Measurements from ENCODE around the gene ETS2. TPM values are rescaled to one million over a fixed set of nuclear protein-coding genes. Genes with fewer than 3 reads are reported as not detected.

Gene ETS2
- total RNA-seq = 12.0 to 14.2 TPM (median 13.6 TPM) in 3 replicates
- long read RNA-seq, transcript ETS2-202 (10 exons, 3,766 nt) = major isoform, 29 of 34 reads
- long read RNA-seq, partial matches to known transcripts = 4 of 34 reads
- long read RNA-seq, other reads (novel, unspliced or antisense) = 1 of 34 reads

- no peaks in the 10 kb centered on the region for H3K9me3 Mint-ChIP-seq (ENCODE audit: low read depth)
- TF ChIP-seq CTCF (IDR thresholded peaks at IDR 0.05) = peak; percentile 43
- no peaks in the 10 kb centered on the region for H3K27me3 Mint-ChIP-seq (ENCODE audit: low read depth)
- peaks cover 2% of the 10 kb centered on the region for H3K36me3 Mint-ChIP-seq (ENCODE audit: low read depth)
- H3K27ac Mint-ChIP-seq (ENCODE audit: unreplicated experiment) = peak within 1 kb of the TSS; percentile 68
- peak within 1 kb of the TSS; percentile 77 for H3K4me3 Mint-ChIP-seq (ENCODE audit: unreplicated experiment)
- H3K4me1 Mint-ChIP-seq (ENCODE audit: low read depth) = peaks cover 30% of the 10 kb centered on the region
- DNase-seq (ENCODE audit: low spot score) = no peak
Observed at GRCh38 chr21:38805328-38806152, at the start of gene ETS2. Gene ETS2 (plus strand): TSS chr21:38805929. CDS start chr21:38810035, 4,106 bp downstream.

GRCh38 chr21:38756746-38757145 is 49.0 kb upstream of the ETS2 start:
- Mint-ChIP-seq H3K4me1 (ENCODE audit: low read depth) (peaks cover 82% of the 10 kb centered on the region), H3K4me3 (ENCODE audit: unreplicated experiment) (no peak overlapping the region), H3K36me3 (ENCODE audit: low read depth) (no peaks in the 10 kb centered on the region), H3K9me3 (ENCODE audit: low read depth) (no peaks in the 10 kb centered on the region), H3K27ac (ENCODE audit: unreplicated experiment) (peak overlapping the region; percentile 70), H3K27me3 (ENCODE audit: low read depth) (no peaks in the 10 kb centered on the region)
- DNase-seq (ENCODE audit: low spot score) = no peak
- no peak for TF ChIP-seq CTCF (IDR thresholded peaks at IDR 0.05)

- Mint-ChIP-seq H3K4me3 (ENCODE audit: unreplicated experiment) (no peak overlapping the region), H3K27ac (ENCODE audit: unreplicated experiment) (no peak overlapping the region), H3K36me3 (ENCODE audit: low read depth) (no peaks in the 10 kb centered on the region), H3K27me3 (ENCODE audit: low read depth) (no peaks in the 10 kb centered on the region), H3K4me1 (ENCODE audit: low read depth) (peaks cover 69% of the 10 kb centered on the region), H3K9me3 (ENCODE audit: low read depth) (no peaks in the 10 kb centered on the region)
- no peak for TF ChIP-seq CTCF (IDR thresholded peaks at IDR 0.05)
- DNase-seq (ENCODE audit: low spot score) = no peak
Observed at GRCh38 chr21:38758501-38759214, 47.1 kb upstream of the ETS2 start.

GRCh38 chr21:38759413-38759812 is 46.3 kb upstream of the ETS2 start:
- Mint-ChIP-seq H3K27me3 (ENCODE audit: low read depth) (no peaks in the 10 kb centered on the region), H3K36me3 (ENCODE audit: low read depth) (no peaks in the 10 kb centered on the region), H3K4me1 (ENCODE audit: low read depth) (peaks cover 61% of the 10 kb centered on the region), H3K9me3 (ENCODE audit: low read depth) (no peaks in the 10 kb centered on the region), H3K4me3 (ENCODE audit: unreplicated experiment) (no peak overlapping the region), H3K27ac (ENCODE audit: unreplicated experiment) (no peak overlapping the region)
- no peak for TF ChIP-seq CTCF (IDR thresholded peaks at IDR 0.05)
- no peak for DNase-seq (ENCODE audit: low spot score)

- no peak for TF ChIP-seq CTCF (IDR thresholded peaks at IDR 0.05)
- Mint-ChIP-seq H3K27ac (ENCODE audit: unreplicated experiment) (no peak overlapping the region), H3K36me3 (ENCODE audit: low read depth) (peaks cover 2% of the 10 kb centered on the region), H3K4me3 (ENCODE audit: unreplicated experiment) (no peak overlapping the region), H3K27me3 (ENCODE audit: low read depth) (no peaks in the 10 kb centered on the region), H3K4me1 (ENCODE audit: low read depth) (peaks cover 55% of the 10 kb centered on the region), H3K9me3 (ENCODE audit: low read depth) (no peaks in the 10 kb centered on the region)
- no peak for DNase-seq (ENCODE audit: low spot score)
Observed at GRCh38 chr21:38760017-38760761, 45.5 kb upstream of the ETS2 start.

All from chondrocyte (in vitro differentiated cells).